ENCODE data around the gene SLC66A3.

SLC66A3 gene

GRCh38 chr2:11186145-11186544 lies 30.9 kb downstream of the SLC66A3 start:
- DNase-seq, result no peak
- intact Hi-C loops (cut with DNase I), result no loop called here

DNA sequence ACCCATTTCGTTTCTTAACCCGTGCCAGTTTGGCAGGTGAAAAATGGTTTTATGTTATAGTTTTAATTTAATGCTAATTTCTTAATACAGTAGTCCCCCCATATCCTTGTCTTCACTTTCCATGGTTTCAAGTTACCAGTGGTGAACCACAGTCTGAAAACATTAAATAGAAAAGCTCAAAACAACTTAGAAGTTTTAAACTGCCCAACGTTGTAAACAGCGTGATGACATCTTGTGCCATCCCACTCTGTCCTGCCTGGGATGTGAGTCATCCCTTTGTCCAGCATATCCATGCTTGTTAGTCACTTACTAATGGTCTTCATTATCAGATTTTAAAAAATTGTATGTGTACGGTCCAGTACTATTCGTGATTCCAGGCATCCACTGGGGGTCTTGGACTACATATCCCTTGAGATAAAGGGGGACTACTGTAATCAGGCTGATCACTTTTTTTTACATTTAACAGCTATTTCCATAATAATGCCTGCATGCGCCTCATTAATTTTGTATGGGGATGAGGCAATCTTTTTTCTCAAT lies 31.9 kb downstream of the SLC66A3 start:
- intact Hi-C loops (cut with DNase I), result no loop called here
- no peak for DNase-seq

- intact Hi-C loops (cut with DNase I), result no loop called here
- DNase-seq, result no peak
These were observed 32.5 kb downstream of the SLC66A3 start for GRCh38 chr2:11187731-11188130.

GRCh38 chr2:11196246-11196645 lies 41.0 kb downstream of the SLC66A3 start:
- intact Hi-C loops (cut with DNase I), result no loop called here
- DNase-seq, result no peak

GRCh38 chr2:11200651-11201050 lies 45.4 kb downstream of the SLC66A3 start:
- intact Hi-C loops (cut with DNase I), result no loop called here
- DNase-seq, result no peak

DNA sequence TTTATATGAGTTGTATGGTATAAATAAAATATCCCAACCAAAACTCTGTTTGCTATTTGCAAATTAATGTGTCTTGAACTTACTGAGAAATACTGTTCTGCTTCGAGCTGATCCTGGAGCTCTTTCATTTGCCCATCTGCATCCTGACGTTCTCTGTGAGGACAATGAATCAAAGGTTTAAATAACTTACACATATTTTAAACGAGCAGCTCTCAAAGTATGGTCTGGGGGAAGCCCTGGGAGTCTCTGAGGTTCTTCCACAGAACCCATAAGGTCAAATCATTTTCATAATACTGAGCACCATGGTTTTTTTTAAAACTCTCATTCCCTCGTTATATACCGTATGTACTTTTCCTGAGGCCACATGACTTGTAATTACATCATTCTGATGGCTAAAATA lies 46.7 kb downstream of the SLC66A3 start:
- intact Hi-C loops (cut with DNase I), result no loop called here

GRCh38 chr2:11203480-11203879 lies 48.2 kb downstream of the SLC66A3 start:
- no peak for DNase-seq
- intact Hi-C loops (cut with DNase I), result no loop called here

More for the DNA sequence above, 46.7 kb downstream of the SLC66A3 start:
- no peak for DNase-seq

DNA sequence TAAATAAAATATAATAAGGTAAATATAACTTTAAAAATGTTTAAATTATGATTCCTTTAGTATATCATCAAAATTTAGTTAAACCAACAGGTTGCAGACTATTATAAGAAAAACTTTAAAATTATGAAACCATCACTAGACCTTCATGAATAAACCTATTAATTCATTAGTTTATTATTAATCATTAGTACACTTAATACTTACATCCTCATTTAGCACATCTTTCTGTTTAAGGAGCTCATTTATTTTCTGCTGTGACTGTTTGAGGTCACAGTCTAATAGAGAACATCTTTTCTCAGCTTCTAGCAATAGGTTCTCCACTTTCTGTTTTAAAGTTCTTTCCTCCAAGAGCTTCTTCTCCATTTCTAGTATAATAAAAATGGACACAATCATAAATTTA lies 52.8 kb downstream of the SLC66A3 start:
- intact Hi-C loops (cut with DNase I), result no loop called here
- no peak for DNase-seq

- intact Hi-C loops (cut with DNase I), result no loop called here
- DNase-seq, result no peak
These were observed 57.4 kb downstream of the SLC66A3 start for GRCh38 chr2:11212645-11213044.

GRCh38 chr2:11213090-11213638 lies 57.9 kb downstream of the SLC66A3 start:
- intact Hi-C loops (cut with DNase I), result no loop called here
- no peak for DNase-seq

GRCh38 chr2:11213975-11214374 lies 58.7 kb downstream of the SLC66A3 start:
- no peak for DNase-seq

DNA sequence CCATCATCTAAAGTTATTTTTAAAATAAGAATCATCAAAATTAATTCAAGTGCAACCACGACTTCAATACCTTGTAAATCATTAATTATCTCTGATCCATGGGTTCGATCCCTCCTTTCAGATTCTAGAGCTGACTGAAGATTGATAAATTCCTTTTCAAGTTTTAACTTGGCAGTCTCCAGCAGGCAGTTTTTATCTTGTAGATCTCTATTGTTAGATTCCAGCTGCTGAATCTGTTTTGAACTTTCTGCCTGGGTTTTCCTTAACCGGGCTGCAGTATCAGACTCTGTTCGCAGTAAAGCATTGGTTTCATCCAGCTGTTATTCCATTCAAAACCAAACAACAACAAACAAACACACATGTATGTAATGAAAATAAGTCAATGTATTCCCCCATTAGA lies 59.5 kb downstream of the SLC66A3 start:
- no peak for DNase-seq
- intact Hi-C loops (cut with DNase I), result no loop called here

More at GRCh38 chr2:11213975-11214374, 58.7 kb downstream of the SLC66A3 start:
- intact Hi-C loops (cut with DNase I), result no loop called here

DNA sequence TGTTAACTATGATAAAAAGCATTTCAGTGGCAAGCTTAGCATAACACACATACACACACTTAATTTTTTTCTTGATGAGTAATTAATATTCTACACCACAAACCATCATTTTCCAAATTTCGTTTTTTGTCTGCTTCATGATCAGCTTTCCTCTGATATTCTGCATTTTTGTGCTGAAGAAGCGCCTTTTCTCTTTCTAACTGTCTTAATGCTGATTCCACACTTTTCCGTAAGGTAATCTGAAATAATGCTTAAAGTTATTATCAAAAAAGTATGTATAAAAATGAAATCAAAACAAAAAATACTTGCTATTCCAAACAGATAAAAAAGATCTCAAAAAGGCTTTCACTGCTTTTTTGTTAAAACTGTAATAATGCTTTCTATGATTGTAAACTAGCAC lies 60.1 kb downstream of the SLC66A3 start:
- intact Hi-C loops (cut with DNase I), result no loop called here
- DNase-seq, result no peak

DNA sequence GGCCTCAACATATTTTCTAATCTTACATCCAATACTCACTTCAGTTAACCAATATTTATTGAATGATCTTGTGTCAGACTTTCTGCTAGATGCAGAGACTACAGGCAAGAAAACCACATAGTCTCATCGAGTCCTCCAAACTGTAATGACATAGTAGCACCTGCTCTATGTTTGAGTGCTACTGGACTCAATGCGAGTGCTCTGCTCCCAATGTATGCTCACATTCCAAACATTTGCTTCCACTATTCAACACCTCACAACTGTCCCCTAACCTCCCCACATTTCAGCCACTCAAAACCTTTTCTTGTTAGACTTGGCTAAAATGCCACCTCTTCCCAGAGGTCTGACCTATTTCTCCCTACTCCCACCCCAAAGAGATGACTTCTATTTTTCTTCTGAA lies 65.2 kb downstream of the SLC66A3 start:
- DNase-seq, result no peak
- intact Hi-C loops (cut with DNase I), result no loop called here

GRCh38 chr2:11222845-11223244 lies 67.6 kb downstream of the SLC66A3 start:
- intact Hi-C loops (cut with DNase I), result no loop called here

GRCh38 chr2:11224887-11225286 lies 69.6 kb downstream of the SLC66A3 start:
- DNase-seq, result no peak
- intact Hi-C loops (cut with DNase I), result no loop called here

More at GRCh38 chr2:11222845-11223244, 67.6 kb downstream of the SLC66A3 start:
- no peak for DNase-seq

- no peak for DNase-seq
- intact Hi-C loops (cut with DNase I), result no loop called here
These were observed 72.3 kb downstream of the SLC66A3 start for GRCh38 chr2:11227595-11227994.
